ENCODE results near the gene NAA60.
"Not testable (repeated sequence)": the region's sequence is repeated elsewhere in the genome, so short reads cannot be mapped to it uniquely, and the experiment has no call there.

NAA60 gene

GRCh38 chr16:3481696-3482658, 38.5 kb downstream of the NAA60 start:
- DNase-seq (ENCODE audit: low read depth in 2 of 3, low spot score in 2 of 3) = no peak

DNA sequence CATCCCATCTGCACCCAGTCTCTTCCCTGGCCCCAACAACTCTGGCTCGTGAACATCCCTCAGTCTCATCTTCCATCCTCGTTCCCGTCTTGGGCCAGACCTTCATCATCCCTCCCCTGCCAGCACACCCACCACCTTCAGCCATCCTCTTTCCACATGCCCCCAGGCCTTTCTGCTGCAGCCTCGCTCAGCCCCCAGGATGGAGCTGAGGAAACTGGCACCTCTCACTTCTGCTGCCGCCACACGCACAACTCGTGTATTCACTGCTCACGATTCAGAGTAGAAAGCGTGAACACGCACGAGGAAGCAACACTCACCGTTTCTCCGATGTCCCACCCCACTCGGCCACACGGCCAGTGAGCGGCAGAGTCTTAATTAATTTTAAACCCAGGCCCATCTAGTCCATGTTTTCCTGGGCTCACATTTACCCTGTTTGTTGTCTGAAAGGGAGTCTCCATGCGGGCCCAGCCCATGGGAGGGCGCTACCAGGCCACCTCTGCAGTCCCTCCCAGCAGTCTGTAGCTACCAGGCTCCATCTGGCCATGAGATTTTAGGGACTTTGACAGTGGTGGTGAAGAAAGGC, 39.3 kb downstream of the NAA60 start:
- DNase-seq (ENCODE audit: low read depth in 2 of 3, low spot score in 2 of 3) = no peak

GRCh38 chr16:3484318-3485096, 41.0 kb downstream of the NAA60 start:
- DNase-seq (ENCODE audit: low read depth in 2 of 3, low spot score in 2 of 3) = no peak

DNA sequence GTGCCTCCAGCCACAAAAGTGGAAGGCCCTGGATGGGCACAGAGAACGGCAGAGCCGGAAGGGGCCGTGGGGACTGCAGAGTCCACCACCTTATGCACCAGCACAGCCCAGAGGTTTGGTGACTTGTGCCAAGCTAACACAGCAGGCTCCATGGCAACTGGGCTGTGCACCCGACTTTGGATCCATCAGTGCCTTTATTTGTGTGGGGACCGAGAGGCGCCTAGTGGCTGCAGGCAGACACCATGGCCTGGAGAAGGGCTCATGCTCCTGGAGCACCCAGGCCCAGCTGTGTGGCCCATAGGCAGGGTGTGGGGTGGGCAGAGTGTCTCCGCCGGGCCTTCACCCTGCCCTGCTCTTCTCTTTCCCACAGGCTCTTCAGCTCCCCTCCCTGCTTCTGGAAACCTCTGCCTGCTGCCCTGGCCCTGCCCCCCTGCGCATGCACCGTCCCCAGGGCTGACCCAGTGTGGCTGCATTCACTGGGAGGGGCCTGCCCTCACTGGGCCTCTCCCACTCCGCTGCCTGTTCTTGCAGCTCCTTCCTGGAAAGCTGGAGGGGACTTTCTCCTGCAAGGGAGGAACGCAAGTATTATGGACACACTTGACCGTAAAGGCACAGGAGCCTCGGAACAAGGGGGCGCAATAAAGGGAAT, 41.7 kb downstream of the NAA60 start:
- DNase-seq (ENCODE audit: low read depth in 2 of 3, low spot score in 2 of 3) = no peak

GRCh38 chr16:3485821-3486505, 42.5 kb downstream of the NAA60 start:
- no peak for DNase-seq (ENCODE audit: low read depth in 2 of 3, low spot score in 2 of 3)

DNA sequence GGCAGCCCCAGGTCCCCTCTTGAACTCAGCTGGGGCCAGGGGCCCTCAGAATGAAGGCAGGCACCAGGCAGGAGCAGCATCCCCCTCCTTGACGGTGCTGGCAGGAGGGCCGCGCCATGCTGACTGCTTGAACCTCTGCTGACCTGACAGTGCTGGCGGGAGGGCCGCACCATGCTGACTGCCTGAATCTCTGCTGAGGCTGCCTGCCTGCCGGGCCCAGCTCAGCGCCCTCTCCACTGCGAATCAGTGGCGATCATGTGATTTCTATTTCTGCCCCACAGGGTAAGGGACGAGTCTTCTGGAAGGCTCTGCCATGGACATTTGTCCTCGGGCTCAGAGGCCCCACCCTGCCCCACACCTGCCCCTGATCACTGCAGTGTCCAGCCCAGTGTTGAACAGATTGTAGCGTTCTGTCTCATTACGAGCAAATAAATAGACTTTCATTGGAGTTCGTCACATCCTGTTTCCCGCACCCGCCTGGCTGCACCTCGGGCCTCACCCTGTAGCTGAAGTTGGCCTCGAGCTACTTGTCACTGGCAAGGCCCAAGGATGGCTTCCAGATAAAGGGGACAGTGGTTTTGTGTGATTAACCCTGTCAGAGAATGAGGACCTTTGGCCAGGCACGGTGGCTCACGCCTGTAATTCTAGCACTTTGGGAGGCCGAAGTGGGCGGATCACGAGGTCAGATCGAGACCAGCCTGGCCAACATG, 43.2 kb downstream of the NAA60 start:
- no peak for DNase-seq (ENCODE audit: low read depth in 2 of 3, low spot score in 2 of 3)

DNA sequence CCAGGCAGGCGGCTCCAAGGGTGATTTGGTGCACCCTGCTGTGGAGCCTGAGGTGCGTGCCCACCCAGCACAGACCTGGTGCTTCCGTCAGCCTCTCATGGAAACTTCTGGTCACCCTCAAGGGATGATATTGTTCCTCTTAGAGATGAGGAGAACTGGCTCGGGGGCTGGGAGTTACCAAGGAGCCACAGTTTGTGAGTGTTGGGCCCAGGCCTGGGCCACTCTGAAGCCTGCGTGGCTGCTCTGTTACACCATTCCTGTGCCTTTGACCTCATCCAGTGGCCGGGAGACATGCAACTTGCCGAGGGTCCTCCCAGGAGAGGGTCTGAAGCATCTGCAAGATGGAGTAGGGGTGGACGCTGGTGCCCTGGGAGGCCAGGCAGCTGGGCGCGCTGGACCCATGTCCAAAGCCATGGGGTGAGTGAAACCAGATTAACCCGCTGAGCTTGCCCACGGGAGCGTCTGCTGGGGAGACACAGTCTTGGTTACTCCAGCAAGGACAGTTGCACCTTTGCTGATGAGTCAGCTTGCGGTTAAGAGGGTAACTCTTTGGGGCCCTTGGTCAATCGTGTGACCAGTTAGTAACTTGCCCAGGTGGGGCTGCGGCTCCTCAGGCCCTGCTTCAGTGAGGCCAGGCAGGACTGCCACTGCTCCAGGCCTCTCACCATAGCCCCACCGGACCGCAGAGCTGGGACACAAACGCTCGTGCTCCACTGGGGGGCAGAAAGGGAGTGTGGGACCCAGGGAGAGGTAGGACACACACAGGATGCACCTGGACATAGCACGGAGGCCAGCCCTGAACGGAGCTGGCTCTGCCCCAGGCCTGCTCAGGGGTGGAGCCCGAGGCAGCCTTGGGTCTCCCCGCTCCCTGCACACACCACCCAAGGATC, 44.3 kb downstream of the NAA60 start:
- DNase-seq (ENCODE audit: low read depth in 2 of 3, low spot score in 2 of 3) = no peak

GRCh38 chr16:3488801-3489200, 45.3 kb downstream of the NAA60 start:
- DNase-seq (ENCODE audit: low read depth in 2 of 3, low spot score in 2 of 3) = no peak

DNA sequence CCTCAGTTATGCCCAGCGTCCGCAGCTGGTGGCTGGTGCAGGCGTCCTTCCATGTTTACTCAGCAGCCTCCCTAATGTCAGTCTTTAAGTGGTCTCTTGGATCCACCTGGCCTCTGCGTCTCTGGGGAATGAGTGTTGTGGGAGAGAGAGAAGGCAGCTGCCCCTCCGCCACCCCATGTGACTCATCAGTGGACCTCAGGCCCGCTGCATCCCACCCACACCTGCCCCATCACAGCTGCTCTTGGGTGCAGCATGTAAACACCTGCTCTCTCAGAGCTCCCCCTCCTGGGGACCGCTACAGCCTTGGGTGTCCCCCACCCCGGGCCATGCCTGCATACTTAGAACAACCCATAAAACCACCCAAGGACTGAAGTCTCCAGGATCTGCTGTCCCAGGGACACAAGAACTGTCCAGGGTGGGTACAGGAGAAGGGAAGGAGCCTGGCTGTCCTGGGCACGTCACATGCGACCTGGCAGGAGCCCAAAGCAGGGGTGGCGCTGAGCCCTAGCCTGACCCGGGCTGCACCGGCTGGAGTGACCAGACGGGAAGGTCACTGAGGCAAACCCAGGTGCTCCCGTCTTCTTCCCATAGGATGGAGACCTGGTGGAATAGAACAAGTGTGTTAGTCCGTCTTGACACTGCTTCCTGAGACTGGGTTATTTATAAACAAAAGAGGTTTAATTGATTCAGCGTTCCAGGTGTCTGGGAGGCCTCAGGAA, 47.6 kb downstream of the NAA60 start:
- no peak for DNase-seq (ENCODE audit: low read depth in 2 of 3, low spot score in 2 of 3)

DNA sequence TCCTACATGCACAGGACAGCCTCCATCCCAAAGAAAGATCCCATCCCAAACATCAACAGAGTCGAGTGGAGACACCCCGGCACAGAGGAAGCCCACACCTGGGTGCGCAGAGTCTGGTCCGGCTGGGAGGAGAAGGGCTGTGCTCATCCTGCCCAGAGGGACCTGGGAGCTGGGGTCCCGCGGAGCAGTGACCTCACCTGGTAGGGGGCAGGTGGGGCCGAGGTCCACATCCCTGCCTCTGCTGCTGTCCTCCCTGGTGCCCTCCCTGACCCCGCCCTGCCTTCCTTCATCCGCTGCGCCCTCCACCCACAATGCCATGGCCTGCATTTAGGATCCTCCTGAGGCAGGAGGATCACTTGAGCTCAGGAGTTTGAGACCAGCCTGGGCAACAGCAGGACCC, 48.9 kb downstream of the NAA60 start:
- no peak for DNase-seq (ENCODE audit: low read depth in 2 of 3, low spot score in 2 of 3)

GRCh38 chr16:3494386-3494973, 51.0 kb downstream of the NAA60 start:
- DNase-seq (ENCODE audit: low read depth in 2 of 3, low spot score in 2 of 3) = no peak

- no peak for DNase-seq (ENCODE audit: low read depth in 2 of 3, low spot score in 2 of 3)
Measured at GRCh38 chr16:3495176-3495575, 51.7 kb downstream of the NAA60 start, which contains the start of gene C16orf90. Gene C16orf90, minus strand, starts transcription at chr16:3495489. Its CDS starts 68 bp downstream, at chr16:3495421.

DNA sequence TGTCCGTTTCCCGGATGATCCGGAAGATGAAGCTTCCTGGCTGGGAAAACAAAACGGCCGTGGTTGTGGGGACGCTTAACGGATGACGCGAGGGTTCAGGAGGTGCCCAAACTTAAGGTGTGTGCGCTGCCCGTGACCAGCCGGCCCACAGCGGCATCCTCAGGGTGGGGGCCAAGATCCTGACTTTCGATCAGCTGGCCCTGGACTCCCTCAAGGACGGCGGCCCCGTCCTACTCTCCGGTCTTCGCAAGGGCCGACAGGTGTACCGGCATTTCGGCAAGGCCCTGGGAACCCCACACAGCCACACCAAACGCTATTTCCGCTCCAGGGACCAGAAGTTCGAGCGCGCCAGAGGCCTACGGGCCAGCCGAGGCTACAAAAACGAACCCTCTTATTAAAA, 52.9 kb downstream of the NAA60 start:
- DNase-seq (ENCODE audit: low read depth in 2 of 3, low spot score in 2 of 3) = no peak

DNA sequence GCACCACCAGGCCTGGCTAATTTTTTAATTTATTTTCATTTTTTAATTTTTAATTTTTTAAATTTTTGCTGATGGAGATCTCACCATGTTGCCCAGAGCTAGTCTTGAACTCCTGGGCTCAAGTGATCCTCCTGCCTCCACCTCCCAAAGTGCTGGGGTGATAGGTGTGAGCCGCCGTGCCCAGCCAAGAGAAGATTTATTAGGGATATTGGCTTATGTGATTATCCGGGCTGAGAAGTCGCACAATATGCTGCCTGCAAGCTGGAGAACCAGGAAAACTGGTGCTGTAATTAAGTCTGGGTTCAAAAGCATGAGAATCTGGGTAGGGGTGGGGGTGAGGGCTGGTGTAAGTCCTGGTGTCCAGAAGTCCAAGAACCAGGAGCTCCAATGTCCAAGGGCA, 54.3 kb downstream of the NAA60 start:
- no peak for DNase-seq (ENCODE audit: low read depth in 2 of 3, low spot score in 2 of 3)

DNA sequence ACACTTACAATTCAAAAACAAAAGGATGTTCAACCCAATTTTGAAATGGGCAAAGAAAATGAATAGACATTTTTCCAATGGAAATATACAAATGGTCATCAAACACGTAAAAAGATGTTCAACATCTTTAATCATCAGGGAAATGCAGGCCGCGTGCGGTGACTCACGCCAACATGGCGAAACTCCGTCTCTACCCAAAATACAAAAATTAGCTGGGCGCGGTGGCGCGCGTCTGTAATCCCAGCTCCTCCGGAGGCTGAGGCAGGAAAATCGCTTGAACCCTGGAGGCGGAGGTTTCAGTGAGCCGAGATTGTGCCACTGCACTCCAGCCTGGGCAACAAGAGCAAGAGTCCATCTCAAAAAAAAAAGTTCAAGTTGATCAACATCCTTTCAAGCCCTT, 55.5 kb downstream of the NAA60 start:
- no peak for DNase-seq (ENCODE audit: low read depth in 2 of 3, low spot score in 2 of 3)

DNA sequence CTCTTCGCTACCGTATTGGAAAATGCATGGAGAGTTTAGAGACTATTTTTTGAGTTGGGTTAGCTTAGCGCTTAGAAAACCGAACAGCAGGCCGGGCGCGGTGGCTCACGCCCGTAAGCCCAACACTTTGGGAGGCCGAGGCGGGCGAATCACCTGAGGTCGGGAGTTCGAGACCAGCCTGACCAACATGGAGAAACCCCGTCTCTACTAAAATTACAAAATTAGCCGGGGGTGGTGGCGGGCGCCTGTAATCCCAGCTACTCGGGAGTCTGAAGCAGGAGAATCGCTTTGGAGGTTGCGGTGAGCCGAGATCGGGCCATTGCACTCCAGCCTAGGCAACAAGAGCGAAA, 57.9 kb downstream of the NAA60 start:
- not testable (repeated sequence) for DNase-seq (ENCODE audit: low read depth in 2 of 3, low spot score in 2 of 3)

DNA sequence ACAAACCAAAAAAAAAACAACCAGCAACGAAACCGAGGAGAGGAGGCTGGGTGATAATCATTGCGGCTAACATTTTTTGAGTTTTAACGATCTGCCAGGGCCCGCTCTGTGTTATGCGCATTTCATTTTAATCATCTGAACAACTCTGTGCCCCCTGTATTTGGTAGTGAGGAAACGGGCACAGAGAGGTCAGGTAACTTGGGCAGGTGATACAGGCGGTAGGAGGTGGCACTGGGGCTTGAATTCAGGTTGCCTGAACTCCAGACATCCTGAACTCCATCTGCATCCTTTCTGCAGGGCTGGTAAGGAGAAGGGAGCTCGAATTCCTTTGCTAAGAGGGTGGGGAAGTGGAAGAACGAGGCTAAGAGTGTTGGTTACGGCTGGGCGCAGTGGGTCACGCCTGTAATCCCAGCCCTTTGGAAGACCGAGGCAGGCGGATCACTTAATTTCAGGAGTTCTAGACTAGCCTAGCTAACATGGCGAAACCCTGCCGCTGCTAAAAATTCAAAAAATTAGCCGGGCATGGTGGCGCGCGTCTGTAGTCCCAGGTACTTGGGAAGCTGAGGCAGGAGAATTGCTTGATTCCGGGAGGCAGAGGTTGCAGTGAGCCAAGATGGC, 58.4 kb downstream of the NAA60 start:
- no peak for DNase-seq (ENCODE audit: low read depth in 2 of 3, low spot score in 2 of 3)

DNA sequence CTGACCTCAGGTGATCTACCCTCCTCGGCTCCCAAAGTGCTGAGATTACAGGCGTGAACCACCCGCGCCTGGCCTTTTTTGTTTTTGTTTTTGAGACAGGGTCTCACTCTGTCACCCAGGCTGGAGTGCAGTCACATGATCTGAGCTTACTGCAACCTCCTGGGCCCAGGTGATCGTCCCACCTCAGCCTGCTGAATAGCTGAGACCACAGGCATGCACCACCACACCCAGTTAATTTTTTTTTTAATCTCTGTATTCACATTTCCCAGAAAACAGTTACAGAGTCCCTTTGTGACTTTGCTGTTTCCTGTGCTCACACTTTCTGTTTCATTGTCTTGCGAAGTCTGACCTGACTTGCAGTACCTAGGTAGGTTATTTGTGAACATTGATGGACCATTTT, 60.0 kb downstream of the NAA60 start:
- no peak for DNase-seq (ENCODE audit: low read depth in 2 of 3, low spot score in 2 of 3)

Data from activated CD8-positive, alpha-beta memory T cell treated with anti-CD3 and anti-CD28 coated beads for 48 hours (primary cell).